Measurements from ENCODE around the gene GALM. TPM values are rescaled to one million over a fixed set of nuclear protein-coding genes. Genes with fewer than 3 reads are reported as not detected.
"Not testable (repeated sequence)": the region's sequence is repeated elsewhere in the genome, so short reads cannot be mapped to it uniquely, and the experiment has no call there.

Gene GALM
- polyA plus RNA-seq (ENCODE audit: insufficient read length in 3 of 3), result 10 to 100 TPM; 53.7 to 69.4 (median 55.9) TPM

DNA sequence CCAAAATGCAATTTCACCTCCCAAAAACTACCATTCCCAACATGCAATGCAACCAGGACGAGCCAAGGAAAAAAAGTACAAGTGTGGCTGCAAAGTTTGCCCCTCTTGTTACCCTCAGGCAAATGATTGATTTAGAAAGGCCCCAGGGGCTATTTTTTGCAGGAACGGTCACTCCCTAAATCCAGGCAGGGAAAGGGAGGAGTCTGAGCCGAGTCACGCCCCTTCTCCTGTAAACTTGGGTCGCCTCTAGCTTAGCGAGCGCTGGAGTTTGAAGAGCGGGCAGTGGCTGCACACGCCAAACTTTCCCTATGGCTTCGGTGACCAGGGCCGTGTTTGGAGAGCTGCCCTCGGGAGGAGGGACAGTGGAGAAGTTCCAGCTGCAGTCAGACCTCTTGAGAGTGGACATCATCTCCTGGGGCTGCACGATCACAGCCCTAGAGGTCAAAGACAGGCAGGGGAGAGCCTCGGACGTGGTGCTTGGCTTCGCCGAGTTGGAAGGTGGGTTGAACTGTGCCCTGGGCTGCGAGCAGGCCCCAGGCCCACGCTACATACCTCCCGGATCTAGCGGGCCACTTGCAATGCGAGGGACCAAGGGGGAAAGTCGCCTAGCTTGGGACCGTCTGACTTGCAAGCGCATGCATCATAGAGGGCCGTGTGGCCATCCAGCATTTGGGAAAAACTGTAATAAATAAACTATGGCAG is at the start of gene GALM:
Gene GALM, plus strand, starts transcription at position 261 of the 702 bp plus-strand sequence. Its CDS starts 48 bp downstream, at position 309.
- peak; percentile 93 to 94 (median 93) for DNase-seq (ENCODE audit: low read depth in 3 of 3, low spot score in 2 of 3)

GRCh38 chr2:38617301-38617700 is 48.6 kb upstream of the GALM start:
- no peak for DNase-seq (ENCODE audit: low read depth in 3 of 3, low spot score in 2 of 3)

- no peak for DNase-seq (ENCODE audit: low read depth in 3 of 3, low spot score in 2 of 3)
These were observed 46.3 kb upstream of the GALM start for GRCh38 chr2:38619458-38620164.

DNA sequence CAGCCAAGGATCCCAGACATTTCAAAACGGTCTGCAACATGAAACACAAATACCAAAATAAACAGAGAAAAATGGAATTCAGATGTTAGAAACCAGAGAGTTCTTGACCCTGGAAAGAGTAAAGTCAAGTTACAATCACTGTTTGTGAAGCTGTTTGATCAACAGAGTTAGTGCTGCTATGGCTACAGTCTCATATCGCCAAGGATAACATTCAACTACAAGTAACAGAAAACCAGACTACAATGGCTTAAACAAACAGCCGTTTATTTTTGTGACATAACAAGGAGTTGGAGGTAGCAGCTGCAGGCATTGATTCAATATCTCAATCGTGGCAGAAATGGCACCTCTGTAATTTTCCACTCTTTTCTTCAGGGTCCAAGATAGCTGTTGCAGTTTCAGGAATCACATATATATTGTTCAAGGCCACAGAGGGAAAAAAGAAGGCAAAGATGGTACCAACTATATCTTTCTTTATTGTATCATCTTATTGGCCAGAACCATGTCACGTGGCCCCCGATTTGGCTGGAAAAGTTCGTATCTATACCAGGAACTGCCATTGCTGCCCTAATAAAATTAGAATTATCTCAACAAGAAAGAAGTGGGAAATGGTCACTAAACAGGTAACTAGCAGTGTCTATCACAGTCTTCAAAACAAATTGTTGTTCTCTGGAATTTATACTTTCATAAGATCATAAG is 45.5 kb upstream of the GALM start:
- DNase-seq (ENCODE audit: low read depth in 3 of 3, low spot score in 2 of 3), result no peak

GRCh38 chr2:38621018-38621417 is 44.9 kb upstream of the GALM start:
- DNase-seq (ENCODE audit: low read depth in 3 of 3, low spot score in 2 of 3), result no peak

DNA sequence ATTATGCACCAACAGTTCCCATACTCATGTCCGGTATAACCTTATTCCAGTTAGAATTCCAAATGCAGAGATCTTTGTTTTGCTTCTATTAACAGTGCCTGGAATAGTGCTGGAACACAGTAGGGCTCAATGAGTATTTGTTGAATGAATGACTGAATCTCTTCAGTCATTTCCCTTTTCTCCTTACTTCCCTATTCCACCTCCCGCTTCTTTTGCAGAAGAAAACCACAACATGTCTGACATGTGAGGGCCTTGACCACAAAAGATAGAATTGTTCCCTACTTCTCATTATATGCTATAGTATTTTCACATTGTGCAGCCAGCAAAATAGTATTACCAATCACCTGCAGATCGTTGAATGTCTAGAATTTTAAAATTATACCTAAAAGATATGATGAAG is 43.7 kb upstream of the GALM start:
- DNase-seq (ENCODE audit: low read depth in 3 of 3, low spot score in 2 of 3), result no peak

DNA sequence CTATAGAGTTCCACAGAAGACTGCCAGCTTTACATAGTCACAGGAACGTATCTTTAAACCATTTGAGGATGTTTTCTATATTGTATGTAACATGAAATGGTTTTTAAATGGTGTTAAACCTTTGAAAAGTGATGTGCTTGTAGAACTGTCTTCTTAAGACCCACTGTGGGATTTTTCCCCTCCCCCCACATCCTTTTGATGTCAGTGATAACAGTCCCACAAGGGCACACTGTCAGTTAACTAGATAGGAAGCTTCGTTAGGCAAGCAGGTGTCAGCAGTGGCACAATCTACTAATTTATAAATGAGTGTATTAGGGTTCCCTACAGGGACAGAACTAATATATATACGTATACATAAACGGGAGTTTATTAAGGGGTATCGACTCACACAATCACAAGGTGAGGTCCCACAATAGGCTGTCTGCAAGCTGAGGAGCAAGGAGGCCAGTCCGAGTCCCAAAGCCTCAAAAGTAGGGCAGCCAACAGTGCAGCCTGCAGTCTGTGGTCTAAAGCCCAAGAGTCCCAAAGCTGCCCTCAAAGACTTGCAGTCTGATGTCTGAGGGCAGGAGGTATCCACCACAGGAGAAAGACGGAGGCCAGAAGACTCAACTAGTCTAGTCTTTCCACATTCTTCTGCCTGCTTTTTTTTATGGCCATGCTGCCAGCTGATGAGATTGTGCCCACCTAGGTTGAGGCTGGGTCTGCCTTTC is 39.4 kb upstream of the GALM start:
- DNase-seq (ENCODE audit: low read depth in 3 of 3, low spot score in 2 of 3), result no peak

DNA sequence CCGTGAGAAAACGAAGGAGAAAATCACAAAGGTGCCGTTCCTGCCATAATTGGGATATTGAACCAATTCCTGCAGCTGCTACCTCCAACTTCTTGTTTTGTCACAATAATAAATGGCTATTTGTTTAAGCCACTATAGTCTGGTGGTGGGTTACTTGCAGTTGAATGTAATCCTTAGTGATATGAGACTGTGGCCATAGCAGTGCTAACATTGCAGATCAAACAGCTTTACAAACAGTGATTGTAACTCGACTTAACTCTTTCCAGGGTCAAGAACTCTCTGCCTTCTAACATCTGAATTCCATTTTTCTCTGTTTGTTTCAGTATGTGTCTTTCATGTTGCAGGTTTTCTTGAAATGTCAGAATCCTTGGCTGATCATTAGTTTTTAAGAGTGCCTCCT is 38.5 kb upstream of the GALM start:
- no peak for DNase-seq (ENCODE audit: low read depth in 3 of 3, low spot score in 2 of 3)

DNA sequence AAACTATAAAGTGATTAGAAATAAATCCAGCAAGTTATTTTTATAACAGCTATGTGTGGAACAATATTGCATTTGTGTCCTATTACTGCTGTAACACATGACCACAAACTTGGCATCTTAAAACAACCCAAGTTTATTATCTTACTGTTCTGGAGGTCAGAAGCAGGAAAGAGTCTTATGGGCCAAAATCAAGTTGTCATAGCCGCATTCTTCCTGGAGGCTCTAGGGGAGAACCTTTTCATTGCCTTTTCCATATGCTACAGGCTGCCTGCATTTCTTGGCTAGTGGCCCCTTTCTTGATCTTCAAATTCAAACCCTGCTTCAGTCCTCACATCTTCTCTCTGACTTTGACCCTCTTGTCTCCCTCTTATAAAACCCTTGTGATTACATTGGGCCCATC is 36.2 kb upstream of the GALM start:
- no peak for DNase-seq (ENCODE audit: low read depth in 3 of 3, low spot score in 2 of 3)

DNA sequence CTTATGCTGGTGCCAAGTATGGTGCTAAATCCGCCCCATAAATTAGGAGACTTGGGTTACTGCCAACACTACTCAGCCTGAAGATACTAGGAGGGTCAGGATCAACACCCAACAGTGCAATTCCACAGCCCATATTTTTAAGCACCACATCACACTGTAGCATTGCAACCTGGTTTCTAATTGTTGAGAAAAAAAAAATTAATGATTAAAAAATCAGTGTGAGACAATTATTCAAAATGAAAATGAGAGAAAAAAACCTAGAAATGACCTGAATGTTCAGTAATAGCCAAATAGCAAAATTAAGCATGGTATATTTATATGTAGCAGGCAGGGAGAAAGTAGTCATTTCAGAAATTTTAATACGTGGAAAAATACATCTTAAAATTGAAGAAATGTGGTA is 33.9 kb upstream of the GALM start:
- DNase-seq (ENCODE audit: low read depth in 3 of 3, low spot score in 2 of 3), result no peak

- DNase-seq (ENCODE audit: low read depth in 3 of 3, low spot score in 2 of 3), result no peak
These were observed 32.9 kb upstream of the GALM start for GRCh38 chr2:38632980-38633379.

DNA sequence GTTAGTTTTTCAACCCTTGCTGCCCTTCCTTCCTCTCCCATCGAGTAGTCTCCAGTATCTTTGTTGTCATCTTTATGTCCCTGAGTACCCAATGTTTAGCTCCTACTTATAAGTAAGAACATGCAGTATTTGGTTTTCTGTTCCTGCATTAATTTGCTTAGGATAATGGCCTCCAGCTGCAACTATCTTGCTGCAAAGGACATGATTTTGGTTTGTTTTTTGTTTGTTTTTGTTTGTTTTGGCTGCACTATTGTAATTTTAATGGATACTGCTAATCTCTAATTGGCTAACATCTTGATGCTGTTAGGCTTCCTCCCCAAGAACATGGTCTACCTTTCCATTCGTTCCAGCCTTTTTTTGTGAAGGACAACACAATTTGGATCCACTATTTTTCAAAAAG is 32.0 kb upstream of the GALM start:
- DNase-seq (ENCODE audit: low read depth in 3 of 3, low spot score in 2 of 3), result no peak

DNA sequence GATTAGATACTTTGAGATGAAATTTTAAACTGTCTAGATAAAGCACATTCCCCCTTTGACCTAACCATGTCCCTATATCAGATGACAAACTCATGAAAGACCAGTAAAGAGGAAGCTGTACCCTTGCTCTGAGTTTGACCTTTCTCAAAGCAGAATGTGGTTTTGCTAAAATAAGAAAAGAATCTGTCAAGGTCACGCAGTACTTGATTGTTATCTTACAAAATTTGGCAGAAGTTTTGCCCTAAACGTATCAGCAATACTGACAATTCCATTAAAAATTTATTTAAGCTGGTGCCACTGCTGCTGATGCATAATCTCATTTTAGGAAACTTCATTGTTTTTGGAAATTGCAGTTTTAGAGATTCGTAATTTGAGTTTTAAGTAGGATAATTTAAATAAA is 31.2 kb upstream of the GALM start:
- DNase-seq (ENCODE audit: low read depth in 3 of 3, low spot score in 2 of 3), result no peak

GRCh38 chr2:38635139-38635538 is 30.8 kb upstream of the GALM start:
- no peak for DNase-seq (ENCODE audit: low read depth in 3 of 3, low spot score in 2 of 3)

GRCh38 chr2:38636069-38636468 is 29.8 kb upstream of the GALM start:
- DNase-seq (ENCODE audit: low read depth in 3 of 3, low spot score in 2 of 3), result no peak

DNA sequence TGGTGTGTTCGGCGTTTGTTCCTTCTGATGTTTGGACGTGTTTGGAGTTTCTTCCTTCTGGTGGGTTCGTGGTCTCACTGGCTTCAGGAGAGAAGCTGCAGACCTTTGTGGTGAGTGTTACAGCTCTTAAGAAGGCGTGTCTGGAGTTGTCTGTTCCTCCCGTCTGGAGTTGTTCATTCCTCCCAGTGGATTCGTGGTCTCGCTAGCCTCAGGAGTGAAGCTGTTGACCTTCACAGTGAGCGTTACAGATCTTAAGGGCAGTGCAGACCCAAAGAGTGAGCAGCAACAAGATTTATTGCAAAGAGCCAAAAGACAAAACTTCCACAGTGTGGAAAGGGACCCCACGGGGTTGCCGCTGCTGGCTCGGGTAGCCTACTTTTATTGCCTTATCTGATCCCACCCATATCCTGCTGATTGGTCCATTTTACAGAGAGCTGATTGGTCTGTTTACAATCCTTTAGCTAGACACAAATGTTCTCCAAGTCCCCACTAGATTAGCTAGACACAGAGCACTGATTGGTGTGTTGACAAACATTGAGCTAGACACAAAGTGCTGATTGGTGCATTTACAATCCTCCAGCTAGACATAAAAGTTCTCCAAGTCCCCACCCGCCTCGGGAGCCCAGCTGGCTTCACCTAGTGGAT is 23.4 kb upstream of the GALM start:
- not testable (repeated sequence) for DNase-seq (ENCODE audit: low read depth in 3 of 3, low spot score in 2 of 3)

GRCh38 chr2:38643021-38643671 is 22.8 kb upstream of the GALM start:
- DNase-seq (ENCODE audit: low read depth in 3 of 3, low spot score in 2 of 3), result no peak

- DNase-seq (ENCODE audit: low read depth in 3 of 3, low spot score in 2 of 3), result not testable (repeated sequence)
These were observed 22.0 kb upstream of the GALM start for GRCh38 chr2:38643683-38644511.

DNA sequence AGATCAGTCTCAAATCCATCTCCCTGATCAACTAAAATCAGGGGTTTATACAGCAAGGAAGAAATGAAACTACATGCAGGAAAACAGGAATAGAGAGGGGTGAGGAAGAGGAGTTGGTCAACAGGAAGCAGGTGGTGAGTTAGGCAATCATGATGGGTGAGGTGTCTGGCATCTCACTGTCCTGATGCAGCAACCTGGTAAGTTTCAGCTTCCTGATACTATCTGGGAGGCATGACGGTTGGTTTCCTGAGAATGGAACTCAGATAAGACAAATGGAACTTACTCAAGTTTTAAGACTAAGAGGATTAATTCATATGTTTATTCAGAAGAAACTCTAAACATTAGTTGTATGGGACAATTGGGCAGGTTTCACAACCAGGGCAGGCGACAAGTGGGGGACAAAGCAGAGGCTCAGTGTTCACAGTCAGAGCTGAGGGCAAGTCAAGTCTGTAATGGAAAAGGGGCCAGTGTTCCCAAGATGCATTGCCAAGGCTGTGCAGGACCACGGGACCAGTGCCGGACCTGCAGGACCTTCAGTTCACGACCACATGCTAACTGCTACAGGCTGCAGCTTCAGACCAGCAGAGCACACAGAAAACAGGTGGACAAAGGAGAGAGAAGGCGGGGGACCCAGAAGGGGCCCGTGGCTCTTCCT is 17.7 kb upstream of the GALM start:
- no peak for DNase-seq (ENCODE audit: low read depth in 3 of 3, low spot score in 2 of 3)

Measured in right renal cortex interstitium (tissue), 3 donors.